Kidney capillary endothelial cell (primary cell): ENCODE measurements around the gene ZNF768.

Experiments used
- DNase-seq: peaks from one replicate; pipeline ENCODE4 v3.0.0-alpha.2; 2018; ENCODE audit warnings: low spot score

ZNF768 gene

GRCh38 chr16:30526137-30526822, at the start of gene ZNF768:
Gene ZNF768, minus strand, starts transcription at chr16:30526566. Its CDS starts 153 bp downstream, at chr16:30526413.
- DNase-seq: no peak

DNA sequence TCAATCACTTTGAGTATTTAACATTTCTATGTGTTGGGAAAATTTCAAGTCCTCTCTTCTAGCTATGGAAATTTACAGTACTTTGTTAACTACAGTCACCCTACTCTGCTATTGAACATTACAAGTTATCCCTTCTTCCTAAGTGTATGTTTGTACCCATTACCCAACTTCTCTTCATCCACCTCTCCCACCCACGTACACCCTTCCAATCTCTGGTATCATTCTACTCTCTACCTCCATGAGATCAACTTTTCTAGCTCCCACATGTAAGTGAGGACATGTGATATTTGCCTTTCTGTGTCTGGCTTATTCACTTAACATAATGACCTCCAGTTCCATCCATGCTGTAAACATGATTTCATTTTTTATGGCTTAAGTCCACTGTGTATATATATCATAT, 48.3 kb upstream of the ZNF768 start:
- DNase-seq: no peak

- peak; percentile 91 for DNase-seq
Measured at GRCh38 chr16:30571445-30572322, 45.3 kb upstream of the ZNF768 start, which contains the start of gene ZNF688. Gene ZNF688, minus strand, starts transcription at chr16:30571714. Its CDS starts 85 bp downstream, at chr16:30571629.

GRCh38 chr16:30570636-30571444, 44.5 kb upstream of the ZNF768 start:
- no peak for DNase-seq

- no peak for DNase-seq
Measured at GRCh38 chr16:30569746-30570635, 43.6 kb upstream of the ZNF768 start.

DNA sequence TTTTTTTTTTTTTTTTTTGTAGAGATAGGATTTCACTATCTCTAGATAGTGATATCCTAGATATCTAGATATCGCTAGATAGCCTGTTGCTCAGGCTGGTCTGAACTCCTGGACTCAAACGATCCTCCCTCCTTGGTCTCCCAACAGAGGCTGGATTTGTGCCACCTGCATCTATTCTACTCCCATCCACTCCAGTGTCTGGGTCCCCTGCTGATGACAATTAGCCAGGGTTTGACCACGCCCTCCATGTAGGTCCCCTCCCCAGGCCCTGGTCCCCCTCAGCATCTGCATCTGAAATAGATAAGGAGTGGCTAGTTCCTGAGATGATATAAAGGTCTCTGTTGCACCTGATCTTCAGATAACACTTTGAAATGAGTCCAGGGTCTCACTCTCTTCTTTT, 42.9 kb upstream of the ZNF768 start:
- DNase-seq: no peak

GRCh38 chr16:30567991-30568638, 41.7 kb upstream of the ZNF768 start:
- DNase-seq: no peak

GRCh38 chr16:30567160-30567990, 41.0 kb upstream of the ZNF768 start:
- DNase-seq: no peak

GRCh38 chr16:30566531-30566930, 40.2 kb upstream of the ZNF768 start:
- no peak for DNase-seq

DNA sequence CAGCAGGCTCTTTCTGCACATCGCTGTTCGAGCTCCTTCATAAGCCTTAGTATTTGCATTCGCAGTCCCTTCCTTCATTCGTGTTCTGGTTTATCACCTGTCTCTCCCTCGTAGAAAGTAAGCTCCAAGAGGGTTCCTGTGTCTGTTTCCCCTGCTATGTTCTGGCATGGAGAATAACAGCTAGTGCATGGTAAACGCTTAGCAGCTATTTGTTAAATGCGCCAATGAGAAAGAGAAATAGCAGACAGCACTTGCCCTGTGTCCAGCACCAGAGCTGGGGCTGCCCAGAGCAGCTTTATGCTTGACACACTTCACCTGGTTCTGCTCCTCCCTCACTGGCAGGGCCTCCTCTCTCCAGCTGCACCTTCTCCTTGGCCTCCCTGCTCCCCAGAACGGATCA, 39.6 kb upstream of the ZNF768 start:
- no peak for DNase-seq

DNA sequence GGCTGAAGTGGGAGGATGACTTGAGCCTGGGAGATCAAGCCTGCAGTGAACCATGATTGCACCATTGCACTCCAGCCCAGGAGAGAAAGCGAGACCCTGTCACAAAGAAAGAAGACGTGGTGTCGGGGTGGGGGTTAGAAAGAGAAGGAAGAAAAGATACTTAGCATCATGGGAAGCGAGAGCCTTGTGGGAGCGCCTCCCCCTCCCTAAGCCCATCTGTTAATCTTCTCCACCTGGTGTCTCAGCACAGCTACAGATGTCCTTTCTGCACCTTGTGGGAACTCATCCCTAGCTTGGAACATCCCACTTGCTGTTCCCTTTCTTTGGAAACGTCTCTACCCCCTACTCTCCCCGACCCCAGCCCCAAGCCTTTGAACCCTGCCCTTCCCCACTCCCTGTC, 39.2 kb upstream of the ZNF768 start:
- DNase-seq: no peak

- no peak for DNase-seq
Measured at GRCh38 chr16:30562021-30562420, 35.7 kb upstream of the ZNF768 start.

- DNase-seq: no peak
Measured at GRCh38 chr16:30561089-30561816, 34.9 kb upstream of the ZNF768 start.

- DNase-seq: no peak
Measured at GRCh38 chr16:30559690-30560089, 33.3 kb upstream of the ZNF768 start.

GRCh38 chr16:30558789-30559377, 32.5 kb upstream of the ZNF768 start:
- no peak for DNase-seq

DNA sequence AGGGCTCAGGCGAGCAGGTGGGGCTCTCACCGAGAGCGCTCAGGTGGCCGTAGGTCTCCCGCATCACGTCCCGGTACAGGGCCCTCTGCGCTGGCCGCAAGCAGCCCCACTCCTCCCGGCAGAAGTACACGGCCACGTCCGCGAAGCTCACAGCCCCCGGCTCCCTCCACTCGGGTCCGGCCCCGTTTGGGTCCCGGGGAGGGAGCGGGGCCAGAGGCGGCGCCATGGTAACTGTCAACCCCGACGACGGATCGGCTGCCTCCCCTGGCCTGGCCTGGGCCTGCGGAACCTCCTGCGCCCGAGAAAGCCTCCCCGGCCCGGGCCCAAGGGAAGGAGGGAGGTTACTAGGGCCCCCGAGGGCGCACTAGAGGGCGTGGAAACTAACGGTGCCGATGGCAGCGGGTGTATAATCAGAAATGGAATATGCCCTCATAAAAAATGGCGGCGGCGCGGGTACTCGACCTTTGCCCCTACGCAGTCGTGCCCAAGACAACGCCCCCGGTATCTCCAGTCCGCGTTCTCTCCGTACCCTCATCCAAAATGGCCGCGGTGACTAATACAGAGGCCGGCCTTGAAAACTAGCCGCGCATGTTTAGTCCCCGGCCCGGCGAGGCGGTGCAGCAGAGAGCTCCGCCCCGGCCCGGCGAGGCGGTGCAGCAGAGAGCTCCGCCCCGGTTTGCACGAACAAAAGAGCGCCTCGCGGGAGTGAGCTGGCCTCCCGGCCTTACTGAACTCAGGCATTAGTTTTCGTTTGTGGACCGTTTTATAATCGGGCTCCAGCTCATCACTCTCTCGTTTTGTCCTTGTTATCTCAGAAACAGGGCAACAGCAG, 31.8 kb upstream of the ZNF768 start, which contains the start of gene ZNF764:
Gene ZNF764 (minus strand): TSS at position 418 of the 832 bp plus-strand sequence. CDS start 192 bp downstream, at position 226.
- DNase-seq: peak; percentile 98

GRCh38 chr16:30557707-30557956, 31.3 kb upstream of the ZNF768 start:
- no peak for DNase-seq

- no peak for DNase-seq
Measured at GRCh38 chr16:30556125-30556473, 29.7 kb upstream of the ZNF768 start.
